ENCODE data around the gene UQCC5.

DNA sequence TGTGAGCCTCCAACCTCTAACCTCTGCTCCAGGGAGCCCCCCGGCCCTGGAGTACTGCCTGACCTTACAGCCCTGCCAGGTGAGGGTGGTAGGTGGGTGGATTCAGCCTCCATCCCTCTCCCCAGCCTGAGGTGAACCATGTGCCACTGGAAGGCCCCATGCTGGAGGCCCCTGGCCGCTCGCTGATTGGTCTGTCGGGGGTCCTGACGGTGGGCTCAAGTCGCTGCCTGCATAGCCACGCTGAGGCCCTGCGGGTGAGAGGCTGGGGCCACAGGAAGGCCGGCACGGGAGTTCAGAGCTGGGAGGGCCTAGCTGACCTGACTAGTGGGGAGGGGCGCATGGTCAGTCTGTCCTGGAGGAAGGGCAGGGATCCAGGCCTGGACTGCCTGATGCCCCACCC, 21.8 kb upstream of the UQCC5 start:
- TF ChIP-seq, protein P1, sequence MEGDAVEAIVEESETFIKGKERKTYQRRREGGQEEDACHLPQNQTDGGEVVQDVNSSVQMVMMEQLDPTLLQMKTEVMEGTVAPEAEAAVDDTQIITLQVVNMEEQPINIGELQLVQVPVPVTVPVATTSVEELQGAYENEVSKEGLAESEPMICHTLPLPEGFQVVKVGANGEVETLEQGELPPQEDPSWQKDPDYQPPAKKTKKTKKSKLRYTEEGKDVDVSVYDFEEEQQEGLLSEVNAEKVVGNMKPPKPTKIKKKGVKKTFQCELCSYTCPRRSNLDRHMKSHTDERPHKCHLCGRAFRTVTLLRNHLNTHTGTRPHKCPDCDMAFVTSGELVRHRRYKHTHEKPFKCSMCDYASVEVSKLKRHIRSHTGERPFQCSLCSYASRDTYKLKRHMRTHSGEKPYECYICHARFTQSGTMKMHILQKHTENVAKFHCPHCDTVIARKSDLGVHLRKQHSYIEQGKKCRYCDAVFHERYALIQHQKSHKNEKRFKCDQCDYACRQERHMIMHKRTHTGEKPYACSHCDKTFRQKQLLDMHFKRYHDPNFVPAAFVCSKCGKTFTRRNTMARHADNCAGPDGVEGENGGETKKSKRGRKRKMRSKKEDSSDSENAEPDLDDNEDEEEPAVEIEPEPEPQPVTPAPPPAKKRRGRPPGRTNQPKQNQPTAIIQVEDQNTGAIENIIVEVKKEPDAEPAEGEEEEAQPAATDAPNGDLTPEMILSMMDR (IDR thresholded peaks at IDR 0.05) = no peak
- TF ChIP-seq EZH2 (IDR thresholded peaks at IDR 0.05) (no peak), EZH2phosphoT487 (IDR thresholded peaks at IDR 0.05) (no peak)

All from neural progenitor cell (in vitro differentiated cells).